HS-5 (cell line): ENCODE data around the gene FOXF2.

Source experiments
- DNase-seq: peaks from one replicate; pipeline ENCODE4 v3.0.0-alpha.2; 2012; ENCODE audit warnings: low read depth

The FOXF2 gene

GRCh38 chr6:1378065-1379016 is 11.0 kb upstream of the FOXF2 start:
- no peak for DNase-seq

GRCh38 chr6:1379017-1379787 is 10.2 kb upstream of the FOXF2 start:
- no peak for DNase-seq

GRCh38 chr6:1379788-1380147 is 9.6 kb upstream of the FOXF2 start:
- no peak for DNase-seq

GRCh38 chr6:1380625-1381427 is 8.6 kb upstream of the FOXF2 start:
- no peak for DNase-seq

GRCh38 chr6:1381481-1382330 is 7.7 kb upstream of the FOXF2 start:
- no peak for DNase-seq

- DNase-seq: no peak
Measured at GRCh38 chr6:1382331-1382882, 7.0 kb upstream of the FOXF2 start.

- no peak for DNase-seq
Measured at GRCh38 chr6:1382883-1383728, 6.3 kb upstream of the FOXF2 start.

GRCh38 chr6:1383729-1384548 is 5.4 kb upstream of the FOXF2 start:
- DNase-seq: no peak

- no peak for DNase-seq
Measured at GRCh38 chr6:1384549-1385128, 4.7 kb upstream of the FOXF2 start.

GRCh38 chr6:1385129-1386037 is 4.0 kb upstream of the FOXF2 start:
- DNase-seq: no peak

- DNase-seq: no peak
Measured at GRCh38 chr6:1386038-1386709, 3.2 kb upstream of the FOXF2 start.

GRCh38 chr6:1387538-1387875 is 1.9 kb upstream of the FOXF2 start:
- no peak for DNase-seq

- no peak for DNase-seq
Measured at GRCh38 chr6:1387876-1388629, 1.3 kb upstream of the FOXF2 start.

GRCh38 chr6:1388630-1389368 is 577 bp upstream of the FOXF2 start:
- no peak for DNase-seq

- no peak for DNase-seq
Measured at GRCh38 chr6:1390133-1390945, 963 bp downstream of the FOXF2 start.
